Panc1 (cell line): ENCODE results near the gene C12orf50. TPM values are rescaled to one million over a fixed set of nuclear protein-coding genes. Genes with fewer than 3 reads are reported as not detected.

Source experiments
- ATAC-seq: fragments of 200-7000 bp; cut with Tn5 transposase; 2 replicates; pipeline ENCODE4 v1.9.1; 2020; ENCODE audit warnings: mild to moderate bottlenecking, moderate library complexity
- BruUV-seq: library from RNA; stranded (reverse); fragments of 400-500 nt; replicated peaks from 2 replicates; lab custom pipeline; 2021; lab: Mats Ljungman, UMichigan
- CTCF ChIA-PET: fragments of 300-600 bp; sonication (Branson Sonifier 250); formaldehyde crosslinking; loops from one replicate; lab custom pipeline; 2022; ENCODE audit warnings: antibody characterized with exemption; lab: Charles Lee
- POLR2A ChIA-PET: fragments of 300-600 bp; sonication (Branson Sonifier 250); formaldehyde crosslinking; loops from one replicate; lab custom pipeline; 2022; ENCODE audit warnings: antibody characterized with exemption; lab: Charles Lee
- DNase-seq: peaks from one replicate; pipeline ENCODE4 v3.0.0-alpha.2; 2010; ENCODE audit warnings: low read depth, low spot score
- H3K27ac ChIP-seq: 2 replicates; pipeline ENCODE4 v1.5.1; 2011; ENCODE audit warnings: mild to moderate bottlenecking, low read length, inconsistent platforms
- H3K27me3 ChIP-seq: fragments of 200-500 bp; sonication (Bioruptor generic); 2 replicates; pipeline ENCODE4 v1.6.0; 2014; ENCODE audit warnings: low read length, inconsistent platforms; ENCODE audit not compliant: control insufficient read depth, insufficient read depth
- H3K36me3 ChIP-seq: fragments of 200-500 bp; sonication (Bioruptor generic); 2 replicates; pipeline ENCODE4 v1.5.1; 2014; ENCODE audit warnings: inconsistent platforms, mild to moderate bottlenecking, low read length, moderate library complexity; ENCODE audit not compliant: control insufficient read depth, insufficient read depth
- H3K4me1 ChIP-seq: 2 replicates; pipeline ENCODE4 v1.5.1; 2011; ENCODE audit warnings: inconsistent platforms, mild to moderate bottlenecking, low read length, moderate library complexity; ENCODE audit not compliant: control insufficient read depth, insufficient read depth
- H3K4me3 ChIP-seq, 2 experiments: 2 replicates each; pipeline ENCODE4 v1.5.1; 2011 to 2012; ENCODE audit warnings: low read depth in 2 of 2, low read length in 2 of 2, mild to moderate bottlenecking in 2 of 2, inconsistent platforms in 1 of 2, moderate library complexity in 1 of 2
- H3K9me3 ChIP-seq: fragments of 200-500 bp; sonication (Bioruptor generic); 2 replicates; pipeline ENCODE4 v1.5.1; 2014; ENCODE audit warnings: low read depth, mild to moderate bottlenecking, inconsistent platforms, low read length, moderate library complexity; ENCODE audit not compliant: control insufficient read depth, insufficient read depth
- POLR2AphosphoS5 ChIP-seq: IDR thresholded peaks from 2 replicates; pipeline ENCODE4 v1.6.1; 2012; ENCODE audit warnings: mild to moderate bottlenecking, low read depth, low read length, moderate library complexity
- SIN3A ChIP-seq: IDR thresholded peaks from 2 replicates; pipeline ENCODE4 v1.6.1; 2012; ENCODE audit warnings: low read depth, mild to moderate bottlenecking, low read length, moderate library complexity, borderline replicate concordance; ENCODE audit not compliant: insufficient read depth
- TCF7L2 ChIP-seq: IDR thresholded peaks from 2 replicates; pipeline ENCODE4 v1.6.1; 2011; ENCODE audit warnings: mild to moderate bottlenecking, low read depth, low read length, inconsistent platforms
- in situ Hi-C: cut with HindIII; loops from 2 replicates; pipeline ENCODE4 v1.10.0; 2016; ENCODE audit warnings: low sequenced_read_pairs, low pct_unique_long_range_greater_than_20kb
- intact Hi-C: fragments of 100-400 bp; cut with micrococcal nuclease; formaldehyde crosslinking; loops from one replicate; pipeline ENCODE4 v1.10.0; 2022; ENCODE audit not compliant: unreplicated experiment
- total RNA-seq: library from RNA; stranded (reverse); gene quantifications from one replicate; pipeline ENCODE4 v1.2.1, GENCODE V29; 2021; ENCODE audit not compliant: unreplicated experiment
- TF ChIP-seq, protein P1 (sequence below), 2 experiments: IDR thresholded peaks; 2 replicates each; pipeline ENCODE4 v1.6.1; 2011 to 2012; ENCODE audit warnings: low read depth in 2 of 2, control low read depth in 1 of 2, low read length in 1 of 2, mild to moderate bottlenecking in 1 of 2, moderate library complexity in 1 of 2; ENCODE audit not compliant: insufficient read depth in 1 of 2
- TF ChIP-seq, protein P2 (sequence below): fragments of 450-650 bp; IDR thresholded peaks from 2 replicates; pipeline ENCODE4 v1.5.1; 2017; ENCODE audit warnings: mild to moderate bottlenecking

Gene C12orf50
- total RNA-seq, 1 experiment from 2014 or later: not detected

GRCh38 chr12:88044035-88044434, 14.8 kb upstream of the C12orf50 start:
- BruUV-seq: no TSS peak
- in situ Hi-C loops: no loop called here
- H3K27ac ChIP-seq: no peak overlapping the region
- ATAC-seq (no peak), DNase-seq (no peak)
- peaks cover 55% of the 10 kb centered on the region for H3K36me3 ChIP-seq
- no peaks in the 10 kb centered on the region for H3K4me1 ChIP-seq
- ChIA-PET CTCF (no interaction called here), POLR2A (no interaction called here)
- TF ChIP-seq POLR2AphosphoS5 (no peak), SIN3A (no peak), TCF7L2 (no peak)
- TF ChIP-seq, protein P1, sequence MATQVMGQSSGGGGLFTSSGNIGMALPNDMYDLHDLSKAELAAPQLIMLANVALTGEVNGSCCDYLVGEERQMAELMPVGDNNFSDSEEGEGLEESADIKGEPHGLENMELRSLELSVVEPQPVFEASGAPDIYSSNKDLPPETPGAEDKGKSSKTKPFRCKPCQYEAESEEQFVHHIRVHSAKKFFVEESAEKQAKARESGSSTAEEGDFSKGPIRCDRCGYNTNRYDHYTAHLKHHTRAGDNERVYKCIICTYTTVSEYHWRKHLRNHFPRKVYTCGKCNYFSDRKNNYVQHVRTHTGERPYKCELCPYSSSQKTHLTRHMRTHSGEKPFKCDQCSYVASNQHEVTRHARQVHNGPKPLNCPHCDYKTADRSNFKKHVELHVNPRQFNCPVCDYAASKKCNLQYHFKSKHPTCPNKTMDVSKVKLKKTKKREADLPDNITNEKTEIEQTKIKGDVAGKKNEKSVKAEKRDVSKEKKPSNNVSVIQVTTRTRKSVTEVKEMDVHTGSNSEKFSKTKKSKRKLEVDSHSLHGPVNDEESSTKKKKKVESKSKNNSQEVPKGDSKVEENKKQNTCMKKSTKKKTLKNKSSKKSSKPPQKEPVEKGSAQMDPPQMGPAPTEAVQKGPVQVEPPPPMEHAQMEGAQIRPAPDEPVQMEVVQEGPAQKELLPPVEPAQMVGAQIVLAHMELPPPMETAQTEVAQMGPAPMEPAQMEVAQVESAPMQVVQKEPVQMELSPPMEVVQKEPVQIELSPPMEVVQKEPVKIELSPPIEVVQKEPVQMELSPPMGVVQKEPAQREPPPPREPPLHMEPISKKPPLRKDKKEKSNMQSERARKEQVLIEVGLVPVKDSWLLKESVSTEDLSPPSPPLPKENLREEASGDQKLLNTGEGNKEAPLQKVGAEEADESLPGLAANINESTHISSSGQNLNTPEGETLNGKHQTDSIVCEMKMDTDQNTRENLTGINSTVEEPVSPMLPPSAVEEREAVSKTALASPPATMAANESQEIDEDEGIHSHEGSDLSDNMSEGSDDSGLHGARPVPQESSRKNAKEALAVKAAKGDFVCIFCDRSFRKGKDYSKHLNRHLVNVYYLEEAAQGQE (IDR thresholded peaks at IDR 0.05; ENCODE audit: insufficient read depth in 1 of 2, low read depth in 2 of 2, low read length in 1 of 2): no peak
- TF ChIP-seq, protein P2, sequence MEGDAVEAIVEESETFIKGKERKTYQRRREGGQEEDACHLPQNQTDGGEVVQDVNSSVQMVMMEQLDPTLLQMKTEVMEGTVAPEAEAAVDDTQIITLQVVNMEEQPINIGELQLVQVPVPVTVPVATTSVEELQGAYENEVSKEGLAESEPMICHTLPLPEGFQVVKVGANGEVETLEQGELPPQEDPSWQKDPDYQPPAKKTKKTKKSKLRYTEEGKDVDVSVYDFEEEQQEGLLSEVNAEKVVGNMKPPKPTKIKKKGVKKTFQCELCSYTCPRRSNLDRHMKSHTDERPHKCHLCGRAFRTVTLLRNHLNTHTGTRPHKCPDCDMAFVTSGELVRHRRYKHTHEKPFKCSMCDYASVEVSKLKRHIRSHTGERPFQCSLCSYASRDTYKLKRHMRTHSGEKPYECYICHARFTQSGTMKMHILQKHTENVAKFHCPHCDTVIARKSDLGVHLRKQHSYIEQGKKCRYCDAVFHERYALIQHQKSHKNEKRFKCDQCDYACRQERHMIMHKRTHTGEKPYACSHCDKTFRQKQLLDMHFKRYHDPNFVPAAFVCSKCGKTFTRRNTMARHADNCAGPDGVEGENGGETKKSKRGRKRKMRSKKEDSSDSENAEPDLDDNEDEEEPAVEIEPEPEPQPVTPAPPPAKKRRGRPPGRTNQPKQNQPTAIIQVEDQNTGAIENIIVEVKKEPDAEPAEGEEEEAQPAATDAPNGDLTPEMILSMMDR: no peak
- H3K4me3 ChIP-seq: no peak overlapping the region
- intact Hi-C loops: no loop called here
- no peaks in the 10 kb centered on the region for H3K27me3 ChIP-seq
- no peaks in the 10 kb centered on the region for H3K9me3 ChIP-seq

DNA sequence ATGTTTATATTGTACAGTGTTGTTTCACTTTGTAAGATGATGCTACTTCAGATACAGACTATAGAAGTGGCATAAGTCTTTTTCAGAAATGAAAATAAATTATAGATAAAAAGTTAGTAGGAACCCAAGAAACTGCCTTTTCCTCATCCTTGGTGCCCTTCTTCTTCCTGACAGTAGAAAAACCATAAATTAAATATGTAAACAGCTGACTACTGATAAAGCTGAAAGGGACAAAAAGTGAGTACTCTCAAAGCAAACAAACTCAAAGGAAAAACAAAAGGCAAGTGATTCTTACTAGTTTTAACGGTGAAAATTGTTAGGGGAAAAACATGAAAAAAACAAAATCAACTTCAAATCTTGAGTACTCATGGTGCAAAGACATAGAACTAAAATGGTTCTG, 8.6 kb upstream of the C12orf50 start:
- CTCF ChIA-PET: no interaction called here
- Histone ChIP-seq H3K27ac (no peak overlapping the region), H3K27me3 (no peaks in the 10 kb centered on the region), H3K36me3 (peaks cover 8% of the 10 kb centered on the region), H3K9me3 (no peaks in the 10 kb centered on the region), H3K4me1 (peaks cover 11% of the 10 kb centered on the region), H3K4me3 (no peak overlapping the region)
- DNase-seq (no peak), ATAC-seq (no peak)
- no TSS peak for BruUV-seq
- POLR2A ChIA-PET: no interaction called here
- intact Hi-C loops: no loop called here
- no peak for TF ChIP-seq POLR2AphosphoS5
- TF ChIP-seq TCF7L2: no peak
- no peak for TF ChIP-seq SIN3A
- TF ChIP-seq, protein P1 (IDR thresholded peaks at IDR 0.05; ENCODE audit: insufficient read depth in 1 of 2, low read depth in 2 of 2, low read length in 1 of 2): no peak
- in situ Hi-C loops: no loop called here
